HG02973 (cell line): ENCODE measurements around the gene SPCS3.
A peak's percentile ranks its signal among the peaks of the same experiment; 100 is the strongest.
"Not testable (repeated sequence)": the region's sequence is repeated elsewhere in the genome, so short reads cannot be mapped to it uniquely, and the experiment has no call there.

Experiments
- ATAC-seq: cut with Tn5 transposase; IDR thresholded peaks from one replicate; pipeline ENCODE4 v1.9.1; 2021; ENCODE audit warnings: moderate library complexity; ENCODE audit not compliant: unreplicated experiment

SPCS3 gene

DNA sequence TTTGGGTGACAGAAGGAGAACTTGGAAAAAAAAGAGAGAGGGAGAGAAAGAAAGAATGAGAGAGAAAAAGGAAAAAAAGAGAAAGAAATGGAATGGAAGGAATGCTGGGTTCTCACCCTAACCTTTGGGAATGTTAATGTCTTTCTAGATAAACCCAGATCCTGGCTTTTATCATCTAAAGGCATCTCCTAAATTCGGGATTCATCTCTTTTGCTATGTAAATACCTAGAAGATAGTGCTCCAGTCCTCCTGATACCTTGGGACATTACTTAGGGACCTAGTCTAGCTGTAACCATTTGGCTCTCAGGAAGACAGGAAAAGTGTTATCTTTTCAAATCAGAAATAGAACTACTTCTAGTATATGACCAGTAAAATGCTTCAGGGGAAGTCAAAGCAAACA, 15.8 kb upstream of the SPCS3 start:
- ATAC-seq = no peak

DNA sequence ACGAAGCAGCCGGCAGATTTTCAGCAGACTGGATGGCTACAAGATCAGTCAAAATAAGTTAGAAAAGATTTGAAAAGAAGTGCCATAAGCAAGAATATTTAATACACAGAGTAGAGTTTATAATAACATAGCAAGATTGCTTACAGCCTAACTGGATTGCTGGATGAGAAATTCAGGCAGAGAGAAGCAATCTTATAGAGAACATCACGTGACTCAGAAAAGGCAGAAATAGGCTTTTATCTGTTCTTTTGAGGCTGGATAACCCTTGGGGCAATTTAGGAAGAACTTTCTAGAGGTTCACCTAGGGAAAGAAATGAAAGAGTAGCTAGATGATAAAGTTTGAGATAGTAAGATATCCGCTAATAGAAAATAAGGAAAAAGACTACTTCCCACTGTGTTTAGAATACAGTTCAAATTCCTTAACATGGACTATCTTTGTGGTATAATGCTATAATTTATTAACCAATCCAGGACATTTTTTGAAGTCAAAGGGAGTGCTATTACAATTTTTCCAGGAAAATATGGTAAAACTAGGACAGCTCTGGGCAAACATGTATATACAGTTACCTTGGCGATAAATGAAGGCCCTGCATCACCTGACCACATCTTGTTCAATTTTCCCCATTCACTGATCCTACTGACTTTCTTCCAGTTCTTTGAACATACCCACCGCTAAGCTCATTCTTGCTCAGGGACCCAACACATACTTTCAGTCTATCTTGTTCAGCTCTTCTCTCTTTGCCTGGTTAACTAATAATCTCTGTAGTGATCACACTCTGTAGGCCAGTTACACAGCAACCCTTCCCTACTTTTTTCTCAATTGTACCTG, 12.7 kb upstream of the SPCS3 start:
- ATAC-seq = no peak

DNA sequence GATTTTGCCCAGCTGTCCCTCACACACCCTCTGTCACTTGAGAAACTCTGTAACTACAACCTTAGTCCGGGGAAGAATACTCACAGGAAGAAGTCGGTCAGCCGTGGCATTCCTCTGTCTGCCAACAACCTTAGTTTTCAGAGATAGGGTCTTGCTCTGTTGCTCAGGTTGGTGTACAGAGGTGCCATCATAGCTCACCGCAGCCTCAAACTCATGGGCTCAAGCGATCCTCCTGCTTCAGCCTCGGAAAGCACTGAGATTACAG, 12.2 kb upstream of the SPCS3 start:
- no peak for ATAC-seq

DNA sequence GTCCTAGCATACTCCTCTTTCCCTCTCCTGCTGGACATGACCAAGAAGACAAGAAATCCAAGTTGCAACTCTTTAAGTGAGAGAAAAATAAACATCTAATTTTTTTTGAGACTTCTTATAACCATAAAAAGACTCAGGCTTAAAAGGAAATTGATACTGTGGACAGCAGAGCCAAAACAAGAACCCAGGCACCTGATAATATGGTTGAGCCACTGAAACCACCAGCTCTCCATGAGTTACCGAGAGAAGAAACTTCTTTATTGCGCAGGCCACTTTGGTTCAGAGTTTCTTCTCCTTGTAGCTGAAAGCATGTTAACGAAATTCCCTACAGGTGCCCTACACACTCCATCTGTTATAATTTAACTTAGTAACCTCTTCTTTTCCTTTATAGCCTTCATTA, 11.3 kb upstream of the SPCS3 start:
- ATAC-seq = peak; percentile 37

DNA sequence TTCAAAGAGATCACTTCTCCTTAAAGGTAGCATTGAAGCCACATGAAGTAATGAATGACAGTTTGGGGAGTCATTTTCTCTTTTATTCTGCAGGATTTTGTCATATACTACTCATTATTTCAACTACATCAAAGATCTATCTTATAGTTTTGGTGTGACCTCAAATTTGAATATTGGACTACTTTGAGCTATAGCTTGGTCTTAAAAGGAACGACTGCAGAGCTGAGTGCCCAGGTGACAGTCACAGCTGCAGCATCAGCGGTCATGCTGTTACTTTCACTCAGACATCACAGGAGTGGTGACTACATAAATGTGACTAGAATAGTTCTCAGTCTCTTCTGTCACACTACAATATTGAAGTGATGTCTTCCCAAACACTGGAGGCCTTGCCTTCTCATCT, 10.7 kb upstream of the SPCS3 start:
- ATAC-seq = peak; percentile 99

DNA sequence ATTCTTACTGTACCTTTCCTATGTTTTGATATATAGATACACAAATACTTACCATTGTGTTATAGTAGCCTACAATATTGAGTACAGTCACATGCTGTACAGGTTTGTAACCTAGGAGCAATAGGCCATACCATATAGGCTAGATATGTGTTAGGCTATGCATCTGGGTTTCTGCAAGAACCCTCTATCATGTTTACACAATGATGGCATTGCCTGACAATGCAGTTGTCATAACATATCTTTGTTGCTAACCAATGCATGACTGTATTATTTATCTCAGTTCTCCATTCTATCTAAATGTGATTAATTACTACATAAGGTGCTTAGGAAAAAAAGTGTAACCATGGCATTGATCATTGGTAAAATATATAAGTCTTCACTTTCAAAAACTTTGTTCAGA, 10.0 kb upstream of the SPCS3 start:
- ATAC-seq = no peak

DNA sequence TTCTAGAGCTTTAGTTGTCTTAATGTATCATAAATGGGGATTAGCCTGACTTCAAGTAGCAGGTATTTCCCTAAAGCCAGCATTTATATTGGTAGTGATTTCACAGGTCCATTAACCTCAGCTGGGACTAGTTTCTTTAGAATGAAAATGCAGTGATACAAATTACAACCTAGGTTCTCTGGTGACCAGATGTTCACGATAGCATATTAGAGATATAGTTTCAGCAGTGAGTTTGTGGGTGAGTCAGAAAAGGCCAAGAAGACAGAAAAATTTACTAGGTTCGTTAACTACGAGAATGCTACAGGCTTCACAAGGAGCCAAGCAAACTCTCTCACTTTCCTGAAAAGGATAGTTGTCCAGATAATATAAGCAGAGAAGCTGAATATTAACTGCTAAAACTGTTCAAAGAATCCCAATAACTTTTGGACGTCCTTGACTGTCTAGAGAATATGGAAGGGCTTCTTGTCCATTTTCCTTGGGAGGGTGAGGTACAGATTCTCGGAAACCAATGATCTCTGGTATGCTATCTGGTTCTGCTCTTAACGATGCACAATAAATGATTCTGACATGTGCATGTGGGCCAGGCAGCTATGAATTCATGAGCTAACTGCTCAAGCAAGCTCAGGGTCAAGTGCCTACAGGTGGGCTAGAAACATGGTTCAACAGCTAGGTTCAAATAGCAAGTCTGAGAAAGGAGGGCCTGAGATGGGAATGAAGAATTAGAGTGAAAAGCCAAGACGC, 6.0 kb upstream of the SPCS3 start:
- no peak for ATAC-seq

DNA sequence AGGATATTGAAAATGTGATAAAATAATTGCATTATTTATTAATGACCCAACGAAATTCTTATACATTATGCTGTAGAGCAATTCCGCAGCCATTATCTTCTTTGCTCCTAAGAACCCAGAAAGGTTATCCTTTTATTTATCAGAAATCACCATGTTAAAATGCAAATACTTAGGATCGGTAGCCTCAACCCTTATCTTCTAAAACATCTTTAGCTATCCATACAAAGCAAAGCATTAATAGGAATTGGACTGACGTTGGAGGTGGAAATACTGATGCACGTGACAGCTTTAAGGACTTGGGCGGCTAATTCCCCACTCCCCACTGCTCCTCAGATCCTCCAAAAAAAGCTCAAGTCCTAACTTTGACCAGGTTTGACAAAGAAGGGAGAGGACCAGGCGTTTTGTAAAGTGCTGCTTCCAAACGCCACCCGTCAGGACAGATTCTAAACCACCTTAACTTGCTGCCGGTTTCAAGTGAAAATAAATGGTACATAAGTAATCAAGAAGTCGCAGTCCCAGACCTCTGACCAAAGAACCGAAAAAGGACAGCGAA, 539 bp upstream of the SPCS3 start:
- ATAC-seq = no peak

DNA sequence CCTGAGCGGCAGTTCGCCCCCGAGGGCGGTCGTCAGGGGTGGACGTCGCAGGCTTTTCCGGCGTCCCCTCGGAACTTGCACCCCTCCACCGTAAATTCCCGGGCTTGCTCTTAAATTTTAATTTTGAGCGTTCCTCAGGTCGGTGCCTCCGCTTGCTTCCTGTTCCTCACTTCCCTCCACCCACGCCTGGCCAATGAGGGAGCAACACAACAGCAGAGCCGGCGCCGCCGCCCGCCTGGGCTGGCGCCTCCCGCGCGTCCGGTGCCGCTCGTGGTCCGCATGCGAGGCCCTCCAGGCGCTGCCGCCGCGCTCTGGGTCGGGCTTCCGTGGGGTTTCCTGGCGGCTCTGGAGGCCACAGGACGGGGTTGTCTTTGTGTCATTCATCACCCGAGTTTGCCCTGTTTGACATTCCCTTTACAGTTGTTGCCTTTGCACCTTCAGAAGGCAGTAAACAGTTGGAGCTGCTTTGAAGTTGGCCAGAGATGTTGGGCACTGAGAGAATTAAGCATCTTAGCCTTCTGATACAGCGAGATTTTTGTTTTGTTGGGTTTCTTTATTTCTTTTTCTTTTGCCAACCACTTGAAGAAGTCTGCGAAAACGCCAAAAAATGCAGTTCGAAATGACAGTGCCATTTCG, 692 bp downstream of the SPCS3 start:
- ATAC-seq = peak; percentile 78

DNA sequence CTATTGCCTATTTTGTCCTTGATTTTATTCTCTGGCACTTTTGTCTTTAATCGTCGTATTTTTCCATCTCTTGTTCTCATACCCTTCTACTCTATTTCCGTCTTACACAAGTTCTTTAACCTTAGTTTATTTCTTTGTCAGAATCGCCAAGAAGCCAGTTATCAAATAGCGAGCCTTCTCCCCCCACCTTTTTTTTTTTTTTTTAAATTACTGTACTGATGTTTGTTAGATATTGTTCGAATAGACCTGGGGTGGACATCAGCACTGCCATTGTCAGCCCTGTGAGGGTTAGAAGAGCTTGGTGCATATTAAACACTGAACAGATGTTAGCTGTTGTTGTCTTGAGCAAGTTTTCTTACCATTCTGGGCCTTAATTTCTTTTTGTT, 1.2 kb downstream of the SPCS3 start:
- ATAC-seq = no peak

DNA sequence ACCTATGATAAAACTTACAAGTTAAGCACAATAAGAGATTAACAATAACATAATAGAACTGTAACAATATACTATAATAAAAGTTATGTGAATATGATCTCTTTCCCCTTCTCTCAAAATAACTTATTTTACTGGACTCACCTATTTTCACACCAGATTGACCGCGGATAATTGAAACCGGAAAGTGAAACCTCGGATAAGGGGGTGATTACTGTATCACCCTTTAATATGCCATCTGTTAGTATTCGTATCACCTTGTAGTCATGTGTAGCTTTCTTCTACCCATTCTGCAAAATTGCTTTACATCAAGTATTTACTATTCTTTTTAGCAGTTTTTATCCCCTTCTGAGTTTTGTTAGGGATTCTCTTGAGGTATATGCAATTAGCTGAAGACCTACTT, 1.8 kb downstream of the SPCS3 start:
- ATAC-seq = no peak

DNA sequence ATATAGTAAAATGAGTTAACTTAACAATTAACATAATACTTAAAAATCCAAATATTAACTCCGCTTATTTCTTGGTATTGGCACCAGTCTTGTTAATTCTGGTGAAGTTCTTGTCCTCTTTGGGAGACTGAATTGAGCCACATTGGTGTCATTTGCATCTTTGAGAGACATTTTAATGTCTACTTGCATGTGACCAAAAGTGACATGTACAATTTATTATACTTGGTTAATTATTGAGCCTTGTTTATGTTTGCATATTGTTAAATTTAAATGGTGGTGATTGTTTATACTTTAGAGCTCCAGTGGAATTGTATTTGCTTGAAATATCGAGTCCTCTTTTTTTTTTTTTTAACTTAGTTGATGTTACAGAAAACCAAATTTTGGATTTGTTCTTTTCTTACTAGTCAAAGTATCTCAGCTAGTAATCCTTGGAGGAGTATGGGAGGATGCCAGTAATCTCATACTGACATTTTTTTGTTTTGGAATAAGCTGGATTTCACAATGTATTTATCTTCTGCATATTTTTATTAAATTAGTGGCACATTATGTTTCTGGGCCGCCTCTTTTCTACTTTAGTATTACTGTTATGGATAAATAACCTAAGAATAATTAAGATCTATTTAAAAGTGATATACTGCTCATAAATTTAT, 3.9 kb downstream of the SPCS3 start:
- ATAC-seq = no peak

DNA sequence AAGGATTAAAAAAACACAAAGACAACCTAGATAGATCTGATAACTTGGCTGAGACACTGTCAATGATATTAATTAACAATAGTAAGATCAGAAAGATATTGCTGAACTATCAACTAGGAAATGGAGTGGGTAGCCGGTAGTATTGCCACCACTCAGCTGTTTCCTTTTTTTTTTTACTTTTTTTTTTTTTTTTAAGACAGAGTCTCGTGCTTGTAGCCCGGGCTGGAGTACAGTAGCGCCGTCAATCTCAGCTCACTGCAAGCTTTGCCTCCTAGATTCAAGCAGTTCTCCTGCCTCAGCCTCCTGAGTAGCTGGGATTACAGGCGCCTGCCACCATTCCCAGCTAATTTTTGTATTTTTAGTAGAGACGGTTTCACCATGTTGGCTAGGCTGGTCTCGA, 5.1 kb downstream of the SPCS3 start:
- not testable (repeated sequence) for ATAC-seq

DNA sequence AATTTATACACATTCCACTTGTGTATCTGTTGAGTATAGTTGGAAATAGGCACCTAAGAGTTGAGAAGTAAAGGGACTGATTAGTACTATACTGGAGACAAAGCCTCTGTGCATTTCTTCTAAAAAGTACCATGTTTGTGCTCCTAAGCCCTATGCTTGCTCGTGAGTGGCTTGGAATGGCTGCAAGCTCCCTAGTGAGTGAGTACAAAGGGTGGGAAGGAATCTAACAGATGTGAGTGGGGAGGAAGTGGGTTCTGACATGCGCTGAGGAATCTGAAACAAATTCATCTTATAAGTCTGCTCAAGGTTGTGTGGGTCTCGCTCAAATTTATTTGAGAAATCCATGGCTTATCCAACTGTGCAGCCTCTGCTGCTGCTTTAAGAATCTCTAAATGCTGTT, 13.3 kb downstream of the SPCS3 start:
- ATAC-seq = no peak

DNA sequence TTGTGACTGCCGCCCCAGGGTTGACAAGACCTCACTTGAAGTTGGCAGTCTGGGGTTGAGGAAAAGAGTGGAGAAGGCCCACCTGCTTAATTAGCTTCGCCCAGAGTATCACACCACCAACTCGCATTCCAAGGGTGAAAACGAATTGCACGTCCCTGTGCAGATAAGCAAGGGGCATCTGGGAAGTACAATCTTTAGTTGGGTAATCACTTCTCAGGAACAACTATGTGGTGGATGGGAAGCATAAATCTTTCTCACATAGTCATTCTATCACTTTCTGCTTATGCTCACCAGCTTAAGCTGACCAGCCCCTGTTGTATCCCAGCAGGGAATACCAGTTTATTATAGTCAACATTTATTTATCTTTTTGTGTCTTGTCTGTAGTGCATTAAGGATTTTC, 14.3 kb downstream of the SPCS3 start:
- ATAC-seq = no peak

DNA sequence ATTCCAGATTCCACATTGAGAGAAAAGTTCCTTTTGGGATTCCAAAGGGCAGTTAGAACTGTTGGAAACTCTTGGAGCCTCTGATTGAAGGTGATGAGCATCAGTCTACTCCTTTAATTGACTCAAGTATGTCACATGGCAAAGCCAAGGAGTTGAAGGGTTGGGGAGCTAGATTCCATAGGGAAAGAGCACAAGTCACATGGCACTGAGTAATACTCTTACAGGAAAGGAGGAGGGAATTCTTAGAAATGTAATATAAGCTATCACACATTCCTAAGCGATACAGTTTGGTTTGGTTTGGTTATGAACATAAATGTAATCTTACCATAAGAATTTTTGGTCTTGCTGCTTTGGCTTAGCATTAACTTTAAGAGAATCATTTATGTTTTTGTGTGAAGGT, 15.7 kb downstream of the SPCS3 start:
- no peak for ATAC-seq

DNA sequence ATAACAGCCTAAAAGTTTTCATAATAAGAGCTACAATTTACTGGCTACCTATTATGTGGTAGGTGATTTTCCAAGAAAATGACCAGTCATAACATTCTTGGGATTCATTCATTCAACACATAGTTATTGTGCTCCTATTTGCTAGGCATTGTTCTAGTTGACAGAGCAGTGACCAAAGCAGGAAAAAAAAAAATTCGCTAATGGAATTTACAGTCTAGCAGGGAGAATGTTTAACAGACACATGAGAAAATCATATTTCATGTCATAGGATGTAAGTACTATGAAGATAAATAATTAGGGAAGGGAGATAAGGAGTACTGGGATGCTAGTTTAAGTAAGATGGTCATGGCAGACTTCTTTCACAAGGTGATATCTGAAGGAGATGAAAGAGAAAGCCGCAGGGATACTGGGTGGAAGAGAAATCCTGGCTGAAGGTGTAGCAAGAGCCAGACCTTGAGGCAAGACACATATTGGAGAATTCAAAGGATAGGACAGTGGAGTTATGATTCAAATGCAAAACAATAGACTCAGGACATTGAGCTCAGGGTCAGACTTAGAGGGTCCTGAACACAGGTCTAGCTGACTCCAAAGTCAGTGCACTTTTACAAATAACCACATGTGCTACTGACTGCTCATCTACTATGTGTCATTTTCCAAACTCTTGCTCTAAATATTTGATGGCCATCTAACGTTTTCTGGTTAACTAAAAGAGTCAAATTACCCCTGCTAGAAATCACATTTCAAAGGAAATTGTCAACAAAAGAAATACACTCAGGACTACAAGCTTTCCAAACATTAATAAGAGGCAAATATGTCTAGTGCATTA, 20.4 kb downstream of the SPCS3 start:
- ATAC-seq = no peak

DNA sequence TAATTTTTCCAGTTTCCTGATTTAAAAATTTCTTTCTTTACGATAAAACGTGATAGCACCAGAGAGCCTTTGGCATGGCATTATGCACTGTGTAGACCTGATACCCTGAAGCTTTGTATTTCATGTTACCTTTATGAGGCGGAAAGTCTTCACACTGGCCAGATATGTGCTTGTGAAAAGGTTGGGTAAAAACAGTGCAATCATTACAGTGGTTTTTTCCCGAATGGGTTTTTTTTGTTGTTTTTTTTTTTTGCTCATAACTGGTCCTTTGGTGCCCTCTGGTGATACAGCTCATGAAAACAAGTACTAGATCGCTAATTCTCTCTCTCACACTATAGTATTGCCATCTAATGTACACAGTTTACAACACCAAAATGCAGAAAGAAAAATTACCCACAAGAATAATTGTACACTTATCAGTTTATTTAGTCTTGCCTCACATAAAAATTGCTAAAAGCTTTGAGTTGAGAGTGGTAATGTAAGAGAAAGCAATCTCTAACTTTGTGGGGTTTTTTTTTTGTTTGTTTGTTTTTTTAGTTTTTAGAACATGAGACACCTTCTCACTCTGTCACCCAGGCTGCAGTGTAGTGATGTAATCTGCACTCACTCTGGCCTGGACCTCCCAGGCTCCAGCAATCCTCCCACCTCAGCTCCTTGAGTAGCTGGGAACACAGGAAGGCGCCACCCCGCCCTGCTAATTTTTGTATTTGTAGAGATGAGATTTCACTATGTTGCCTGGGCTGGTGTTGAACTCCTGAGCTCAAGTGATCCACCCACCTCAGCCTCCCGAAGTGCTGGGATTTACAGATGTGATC, 21.3 kb downstream of the SPCS3 start:
- peak; percentile 73 for ATAC-seq

DNA sequence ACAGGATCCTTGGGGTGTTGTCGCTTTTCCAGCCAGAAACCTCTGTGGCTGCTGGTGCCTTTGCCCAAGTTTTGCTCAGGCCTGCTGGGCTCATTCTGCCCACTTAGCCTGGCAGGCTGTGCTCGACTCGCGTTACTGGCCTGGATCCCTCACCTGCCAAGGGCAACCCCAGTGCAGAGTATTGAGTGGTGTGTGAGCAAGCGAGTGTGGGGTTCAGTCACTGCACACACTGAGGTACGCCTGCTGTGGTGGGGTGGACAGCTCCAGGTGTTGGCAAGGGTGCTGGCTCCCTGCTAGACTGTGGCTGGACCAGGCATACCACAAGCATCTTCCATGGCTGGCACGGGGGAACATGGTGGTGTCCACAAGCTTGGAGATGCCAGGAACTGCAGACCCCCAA, 22.6 kb downstream of the SPCS3 start:
- ATAC-seq = no peak

DNA sequence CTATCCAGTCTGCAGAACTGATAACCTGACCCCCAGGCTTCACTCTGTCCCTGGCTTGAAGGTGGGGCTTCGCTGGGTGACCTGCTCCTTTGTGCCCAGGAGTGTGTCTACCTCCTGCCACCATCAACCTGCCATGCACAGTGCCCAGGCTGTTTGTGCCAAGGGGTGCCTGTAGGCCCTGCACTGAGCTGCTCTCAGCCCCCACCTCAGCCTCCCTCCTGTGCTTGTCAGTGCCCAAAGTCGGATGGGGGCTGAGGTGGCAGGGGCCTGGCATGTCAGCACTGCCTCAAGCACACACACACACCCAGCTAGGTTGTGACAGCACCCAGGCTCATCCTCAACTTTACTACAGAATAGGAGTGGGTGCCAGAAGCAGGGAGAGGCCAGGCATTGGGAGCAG, 23.5 kb downstream of the SPCS3 start:
- no peak for ATAC-seq
